Stomach (tissue), 4 donors: ENCODE data around the gene AKAP7.

ENCODE experiments used
- CTCF ChIP-seq, 7 experiments: fragments of 450-650 bp in 4 of 7; fragments of 200-600 bp in 3 of 7; sonication (generic) in 3 of 7; IDR thresholded peaks; one replicate each; pipeline ENCODE4 v1.5.1; 2016 to 2019; ENCODE audit warnings: antibody characterized with exemption in 7 of 7, control low read depth in 2 of 7, mild to moderate bottlenecking in 1 of 7
- POLR2A ChIP-seq, 4 donors: fragments of 450-650 bp; IDR thresholded peaks; one replicate each; pipeline ENCODE4 v1.6.1; 2016; ENCODE audit warnings: antibody characterized with exemption in 4 of 4, control low read depth in 2 of 4, mild to moderate bottlenecking in 1 of 4, moderate library complexity in 1 of 4
- POLR2AphosphoS5 ChIP-seq, 3 donors: sonication (generic); formaldehyde crosslinking; IDR thresholded peaks; one replicate each; pipeline ENCODE4 v1.6.1; 2016; ENCODE audit warnings: antibody characterized with exemption in 3 of 3

- no peak for TF ChIP-seq POLR2AphosphoS5 (IDR thresholded peaks at IDR 0.05)
- TF ChIP-seq CTCF (IDR thresholded peaks at IDR 0.05): no peak
- TF ChIP-seq POLR2A (IDR thresholded peaks at IDR 0.05): no peak
Measured at GRCh38 chr6:131258816-131259476, 123.7 kb downstream of the AKAP7 start.
